Body of pancreas (tissue), 4 donors: ENCODE results near the gene FNBP1L. TPM values are rescaled to one million over a fixed set of nuclear protein-coding genes. Genes with fewer than 3 reads are reported as not detected.

Experiments used
- ATAC-seq: fragments of 150-250 bp; one replicate; pipeline ENCODE4 v1.9.1; 2016
- DNase-seq, 4 donors: peaks; one replicate each; pipeline ENCODE4 v3.0.0-alpha.2; 2019
- H3K27ac ChIP-seq, 4 donors: fragments of 200-600 bp; sonication (generic); 1 replicate in 3 of 4; 2 replicates in 1 of 4; pipeline versions ENCODE4 v1.5.1 to v1.6.1; 2016 to 2019; ENCODE audit warnings: mild to moderate bottlenecking in 1 of 4, mixed read lengths in 1 of 4, moderate library complexity in 1 of 4
- H3K27me3 ChIP-seq, 2 donors: fragments of 200-600 bp; sonication (generic); one replicate each; pipeline ENCODE4 v1.6.0; 2016; ENCODE audit warnings: mild to moderate bottlenecking in 1 of 2
- H3K36me3 ChIP-seq, 2 donors: fragments of 200-600 bp; sonication (generic); replicated peaks in 1 of 2; 2 replicates each; pipeline ENCODE4 v1.5.1; 2016; ENCODE audit warnings: low read depth in 2 of 2; ENCODE audit not compliant: insufficient read depth in 1 of 2
- H3K4me1 ChIP-seq: fragments of 200-600 bp; sonication (generic); one replicate; pipeline ENCODE4 v1.6.0; 2016
- H3K4me3 ChIP-seq, 2 donors: fragments of 200-600 bp; sonication (generic); 1 replicate in 1 of 2; 2 replicates in 1 of 2; pipeline ENCODE4 v1.5.1; 2016 to 2019
- H3K9me3 ChIP-seq, 3 donors: fragments of 200-600 bp; sonication (generic); 1 replicate in 2 of 3; 2 replicates in 1 of 3; pipeline ENCODE4 v1.5.1; 2016
- CTCF ChIP-seq, 7 experiments: fragments of 450-650 bp in 4 of 7; fragments of 200-600 bp in 3 of 7; sonication (generic) in 3 of 7; IDR thresholded peaks; one replicate each; pipeline ENCODE4 v1.5.1; 2016 to 2019; ENCODE audit warnings: antibody characterized with exemption in 7 of 7
- POLR2A ChIP-seq, 3 donors: fragments of 450-650 bp; IDR thresholded peaks; one replicate each; pipeline ENCODE4 v1.6.1; 2016; ENCODE audit warnings: antibody characterized with exemption in 3 of 3, mild to moderate bottlenecking in 2 of 3
- WGBS, 2 donors: methylation state at CpG; one replicate each; pipeline ENCODE4 v1.1.5; 2017; 5-methylcytosine and 5-hydroxymethylcytosine counted together
- intact Hi-C: fragments of 100-400 bp; cut with DNase I; formaldehyde crosslinking; loops from one replicate; pipeline ENCODE4 v1.15.1; 2023
- total RNA-seq, 2 donors: library from RNA; depleted of rRNA; stranded (reverse); fragments of >200 nt; gene quantifications; one replicate each; pipeline ENCODE4 v1.1.0, GENCODE V29; 2016

The FNBP1L gene
- total RNA-seq, 2 donors from 2014 or later, result 23.1 to 32.9 TPM

- H3K4me1 ChIP-seq, result no peaks in the 10 kb centered on the region
- H3K27me3 ChIP-seq, result no peaks in the 10 kb centered on the region
- H3K36me3 ChIP-seq, result no peaks in the 10 kb centered on the region
- TF ChIP-seq POLR2A (IDR thresholded peaks at IDR 0.05) (no peak), CTCF (IDR thresholded peaks at IDR 0.05) (no peak)
- DNase-seq (no peak), ATAC-seq (no peak)
- no peak overlapping the region for H3K27ac ChIP-seq
- intact Hi-C loops, result no loop called here
- H3K4me3 ChIP-seq, result no peak overlapping the region
- no peaks in the 10 kb centered on the region for H3K9me3 ChIP-seq
Observed at GRCh38 chr1:93537396-93537795, 89.5 kb downstream of the FNBP1L start.

- ATAC-seq, result no peak
- WGBS, 2 donors, result 69 to 72% methylated on average over 2 of the region's 2 CpGs
- no peaks in the 10 kb centered on the region for H3K36me3 ChIP-seq
- TF ChIP-seq POLR2A (IDR thresholded peaks at IDR 0.05) (no peak), CTCF (IDR thresholded peaks at IDR 0.05) (no peak)
- no peaks in the 10 kb centered on the region for H3K4me1 ChIP-seq
- no peak for DNase-seq
- no peak overlapping the region for H3K4me3 ChIP-seq
- H3K27me3 ChIP-seq, result no peaks in the 10 kb centered on the region
- H3K9me3 ChIP-seq, result no peaks in the 10 kb centered on the region
- intact Hi-C loops, result no loop called here
- H3K27ac ChIP-seq, result no peak overlapping the region
Observed at GRCh38 chr1:93537924-93538323, 90.0 kb downstream of the FNBP1L start.

GRCh38 chr1:93541045-93541444, 93.1 kb downstream of the FNBP1L start:
- TF ChIP-seq CTCF (IDR thresholded peaks at IDR 0.05) (no peak), POLR2A (IDR thresholded peaks at IDR 0.05) (no peak)
- DNase-seq, result no peak
- Histone ChIP-seq H3K27me3 (no peaks in the 10 kb centered on the region), H3K4me1 (no peaks in the 10 kb centered on the region), H3K4me3 (no peak overlapping the region), H3K27ac (no peak overlapping the region), H3K9me3 (no peaks in the 10 kb centered on the region), H3K36me3 (no peaks in the 10 kb centered on the region)
- no peak for ATAC-seq
- 81 to 82% methylated on average over 4 of the region's 4 CpGs for WGBS, 2 donors
- intact Hi-C loops, result no loop called here

- Histone ChIP-seq H3K36me3 (no peaks in the 10 kb centered on the region), H3K27me3 (no peaks in the 10 kb centered on the region), H3K4me3 (no peak overlapping the region), H3K4me1 (no peaks in the 10 kb centered on the region), H3K27ac (no peak overlapping the region), H3K9me3 (no peaks in the 10 kb centered on the region)
- 92 to 100% methylated on average over 1 of the region's 1 CpG for WGBS, 2 donors
- no peak for DNase-seq
- TF ChIP-seq POLR2A (IDR thresholded peaks at IDR 0.05) (no peak), CTCF (IDR thresholded peaks at IDR 0.05) (no peak)
- intact Hi-C loops, result no loop called here
- ATAC-seq, result no peak
Observed at GRCh38 chr1:93542398-93542797, 94.5 kb downstream of the FNBP1L start.

GRCh38 chr1:93546162-93546863, 98.4 kb downstream of the FNBP1L start:
- Histone ChIP-seq H3K9me3 (no peaks in the 10 kb centered on the region), H3K36me3 (peaks cover 0 to 4% of the 10 kb centered on the region in 2 donors), H3K4me1 (no peaks in the 10 kb centered on the region), H3K4me3 (no peak overlapping the region), H3K27me3 (no peaks in the 10 kb centered on the region), H3K27ac (no peak overlapping the region)
- intact Hi-C loops, result no loop called here
- no peak for DNase-seq
- no peak for ATAC-seq
- WGBS, 2 donors, result 40 to 53% methylated on average over 3 of the region's 3 CpGs
- no peak for TF ChIP-seq POLR2A (IDR thresholded peaks at IDR 0.05)
- TF ChIP-seq CTCF (IDR thresholded peaks at IDR 0.05), result no peak
